Kidney (tissue), 14 donors: Measurements from ENCODE around the gene TUBB4A. TPM values are rescaled to one million over a fixed set of nuclear protein-coding genes. Genes with fewer than 3 reads are reported as not detected.

ENCODE experiments used
- DNase-seq, 5 donors: peaks; one replicate each; pipeline ENCODE4 v3.0.0-alpha.2; 2013 to 2020
- FAIRE-seq: peaks from 2 replicates; lab custom pipeline; 2012; peaks lifted over from hg19 to GRCh38; lab: Jason Lieb, UNC
- H3K27ac ChIP-seq, 2 donors: one replicate each; pipeline ENCODE4 v1.7.0; 2013; ENCODE audit warnings: low read depth in 2 of 2, low read length in 2 of 2, inconsistent platforms in 1 of 2
- H3K27me3 ChIP-seq: one replicate; pipeline ENCODE4 v1.7.1; 2013; ENCODE audit warnings: low read length, inconsistent platforms; ENCODE audit not compliant: control insufficient read depth, insufficient read depth
- H3K36me3 ChIP-seq, 3 donors: one replicate each; pipeline versions ENCODE4 v1.7.0 to v1.7.1; 2013; ENCODE audit warnings: low read length in 3 of 3, control low read depth in 1 of 3, inconsistent platforms in 1 of 3; ENCODE audit not compliant: insufficient read depth in 3 of 3, control insufficient read depth in 2 of 3
- H3K4me1 ChIP-seq, 3 donors: one replicate each; pipeline versions ENCODE4 v1.7.0 to v1.7.1; 2013; ENCODE audit warnings: low read length in 3 of 3, inconsistent platforms in 1 of 3, low read depth in 1 of 3; ENCODE audit not compliant: control insufficient read depth in 2 of 3, insufficient read depth in 2 of 3
- H3K4me3 ChIP-seq, 3 donors: one replicate each; pipeline versions ENCODE4 v1.7.0 to v1.8.1; 2013; ENCODE audit warnings: low read length in 3 of 3, control low read depth in 1 of 3, inconsistent platforms in 1 of 3
- H3K9ac ChIP-seq, 3 donors: one replicate each; pipeline versions ENCODE4 v1.7.0 to v1.7.1; 2013; ENCODE audit warnings: low read length in 3 of 3, control low read depth in 1 of 3, inconsistent platforms in 1 of 3
- H3K9me3 ChIP-seq, 3 donors: one replicate each; pipeline versions ENCODE4 v1.7.0 to v1.7.1; 2013; ENCODE audit warnings: low read length in 3 of 3, control low read depth in 1 of 3, inconsistent platforms in 1 of 3; ENCODE audit not compliant: control insufficient read depth in 2 of 3, insufficient read depth in 1 of 3
- intact Hi-C: fragments of 100-400 bp; cut with DNase I; formaldehyde crosslinking; loops from one replicate; pipeline ENCODE4 v1.11.1; 2022
- polyA plus RNA-seq: library from polyadenylated mRNA; stranded (reverse); fragments of 350-450 nt; fragmentation: Illumina TruSeq; extraction: RNeasy Lipid Tissue Mini Kit (QIAGEN cat#74804); gene quantifications from one replicate; pipeline ENCODE4 v1.2.3, GENCODE V29; 2014; ENCODE audit warnings: low read depth, low replicate concordance; ENCODE audit not compliant: insufficient read depth
- total RNA-seq: library from RNA; stranded (reverse); fragmentation: NEBNext Ultra II Directional; extraction: Animal tissue kit (Norgen Biotek cat#: 25700); gene quantifications from one replicate; pipeline ENCODE4 v1.2.1, GENCODE V29; 2021
- TF ChIP-seq, protein P1 (sequence below): IDR thresholded peaks from 3 replicates; pipeline ENCODE4 v1.5.1; 2012; ENCODE audit warnings: mild to moderate bottlenecking, moderate library complexity, borderline replicate concordance; ENCODE audit not compliant: insufficient read depth; ENCODE audit errors: extremely low read depth
- donor health status: control.
- donor health status: control.
- donor health status: control.
- donor health status: control.
- donor health status: control.
- donor health status: DM: yes; HTN: yes; CAD: no.
- donor health status: Normal renal cell carcinoma (clear cell type).

TUBB4A gene
- total and polyA plus RNA-seq, 2 donors from 2014 or later, result 4.4 to 11.3 TPM

GRCh38 chr19:6453951-6454565, 48.1 kb downstream of the TUBB4A start:
- Histone ChIP-seq H3K4me3 (no peak overlapping the region), H3K9ac (no peak overlapping the region), H3K4me1 (peaks cover 0 to 8% (median 3%) of the 10 kb centered on the region in 3 donors), H3K27ac (no peak overlapping the region), H3K9me3 (no peaks in the 10 kb centered on the region), H3K27me3 (no peaks in the 10 kb centered on the region), H3K36me3 (peaks cover 6 to 24% (median 10%) of the 10 kb centered on the region in 3 donors)
- DNase-seq (no peak), FAIRE-seq (no peak)
- TF ChIP-seq, protein P1, sequence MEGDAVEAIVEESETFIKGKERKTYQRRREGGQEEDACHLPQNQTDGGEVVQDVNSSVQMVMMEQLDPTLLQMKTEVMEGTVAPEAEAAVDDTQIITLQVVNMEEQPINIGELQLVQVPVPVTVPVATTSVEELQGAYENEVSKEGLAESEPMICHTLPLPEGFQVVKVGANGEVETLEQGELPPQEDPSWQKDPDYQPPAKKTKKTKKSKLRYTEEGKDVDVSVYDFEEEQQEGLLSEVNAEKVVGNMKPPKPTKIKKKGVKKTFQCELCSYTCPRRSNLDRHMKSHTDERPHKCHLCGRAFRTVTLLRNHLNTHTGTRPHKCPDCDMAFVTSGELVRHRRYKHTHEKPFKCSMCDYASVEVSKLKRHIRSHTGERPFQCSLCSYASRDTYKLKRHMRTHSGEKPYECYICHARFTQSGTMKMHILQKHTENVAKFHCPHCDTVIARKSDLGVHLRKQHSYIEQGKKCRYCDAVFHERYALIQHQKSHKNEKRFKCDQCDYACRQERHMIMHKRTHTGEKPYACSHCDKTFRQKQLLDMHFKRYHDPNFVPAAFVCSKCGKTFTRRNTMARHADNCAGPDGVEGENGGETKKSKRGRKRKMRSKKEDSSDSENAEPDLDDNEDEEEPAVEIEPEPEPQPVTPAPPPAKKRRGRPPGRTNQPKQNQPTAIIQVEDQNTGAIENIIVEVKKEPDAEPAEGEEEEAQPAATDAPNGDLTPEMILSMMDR, result no peak
- intact Hi-C loops, result no loop called here

GRCh38 chr19:6452899-6453298, 49.2 kb downstream of the TUBB4A start:
- TF ChIP-seq, protein P1, result no peak
- peaks cover 6 to 24% (median 10%) of the 10 kb centered on the region in 3 donors for H3K36me3 ChIP-seq
- DNase-seq, result no peak
- no peaks in the 10 kb centered on the region for H3K9me3 ChIP-seq
- intact Hi-C loops, result no loop called here
- H3K4me3 ChIP-seq, result no peak overlapping the region
- no peaks in the 10 kb centered on the region for H3K4me1 ChIP-seq
- H3K9ac ChIP-seq, result no peak overlapping the region
- FAIRE-seq, result no peak
- no peak overlapping the region for H3K27ac ChIP-seq
- H3K27me3 ChIP-seq, result no peaks in the 10 kb centered on the region

DNA sequence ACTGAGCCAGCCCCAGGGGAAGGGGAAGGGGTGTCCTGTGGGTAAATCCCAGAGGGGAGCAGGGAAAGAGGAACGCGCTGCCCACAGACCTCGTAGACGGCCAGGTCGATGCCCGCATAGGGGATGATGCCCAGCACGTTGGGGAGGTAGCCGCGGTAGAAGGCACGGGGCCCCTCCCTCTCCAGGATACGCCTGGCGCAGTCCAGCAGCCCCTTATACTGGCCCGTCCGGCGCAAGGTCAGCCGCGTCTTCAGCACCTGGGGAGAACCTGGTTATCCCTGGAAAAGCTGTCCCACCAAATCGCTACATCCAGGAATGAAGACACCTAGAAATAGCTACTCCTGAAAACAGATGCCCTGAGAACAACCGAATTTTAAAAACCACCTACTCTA, 49.9 kb downstream of the TUBB4A start:
- intact Hi-C loops, result no loop called here
- Histone ChIP-seq H3K27ac (no peak overlapping the region), H3K27me3 (no peaks in the 10 kb centered on the region), H3K4me3 (no peak overlapping the region), H3K36me3 (peaks cover 6 to 24% (median 10%) of the 10 kb centered on the region in 3 donors), H3K4me1 (no peaks in the 10 kb centered on the region), H3K9me3 (no peaks in the 10 kb centered on the region), H3K9ac (no peak overlapping the region)
- FAIRE-seq, result no peak
- no peak for DNase-seq
- TF ChIP-seq, protein P1, result no peak
